Stimulated activated CD4-positive, alpha-beta T cell treated with anti-CD3 and anti-CD28 coated beads, Interleukin-1b, Interleukin-23, amount 100 ng/mL, for 24 hours (primary cell): Measurements from ENCODE around the gene CROCC2.

Experiments
- DNase-seq, 4 experiments: peaks; one replicate each; pipeline ENCODE4 v3.0.0-alpha.2; 2020; ENCODE audit warnings: low read depth in 4 of 4, low spot score in 1 of 4

Gene CROCC2

DNA sequence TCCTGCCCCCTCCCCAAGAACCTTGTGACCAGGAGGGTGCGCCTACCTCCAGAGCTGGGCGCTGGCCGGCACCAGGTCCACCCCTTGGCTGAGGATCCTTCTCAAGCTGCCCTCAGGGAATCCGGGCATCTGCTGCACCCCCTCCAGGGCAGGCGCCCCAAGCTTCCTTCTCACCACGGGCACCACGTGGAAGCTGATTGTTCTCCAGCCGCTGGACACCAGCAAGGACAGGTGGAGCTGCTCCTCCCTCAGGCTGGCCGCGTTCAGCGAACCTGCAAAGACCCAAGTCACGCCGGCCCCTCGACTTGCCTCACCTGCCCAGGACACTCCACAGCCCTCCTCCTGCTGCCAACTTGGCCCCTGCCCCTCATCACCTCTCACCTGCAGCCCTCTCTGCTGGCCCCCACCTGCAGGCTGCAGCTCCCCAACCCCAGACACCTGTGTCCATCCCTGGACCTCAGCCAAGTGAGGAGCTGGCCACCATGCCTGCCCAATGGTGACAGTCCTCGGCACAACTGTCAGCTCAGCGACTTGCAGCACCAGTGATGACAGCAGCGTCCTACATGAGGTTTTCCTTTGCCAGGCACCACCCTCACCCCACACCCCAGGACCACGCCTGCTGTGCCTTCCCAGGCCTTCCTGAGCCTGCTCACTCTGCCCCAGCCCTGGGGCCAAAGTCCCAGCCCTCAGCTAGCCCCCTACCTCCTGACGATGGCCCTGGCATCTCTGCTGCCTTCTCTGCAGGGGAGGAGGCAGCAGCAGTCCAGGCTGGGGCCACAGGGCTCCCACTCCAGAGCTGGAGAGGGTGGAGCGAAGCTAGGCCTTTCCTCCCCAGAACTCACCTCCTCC lies 14.4 kb upstream of the CROCC2 start:
- no peak for DNase-seq

DNA sequence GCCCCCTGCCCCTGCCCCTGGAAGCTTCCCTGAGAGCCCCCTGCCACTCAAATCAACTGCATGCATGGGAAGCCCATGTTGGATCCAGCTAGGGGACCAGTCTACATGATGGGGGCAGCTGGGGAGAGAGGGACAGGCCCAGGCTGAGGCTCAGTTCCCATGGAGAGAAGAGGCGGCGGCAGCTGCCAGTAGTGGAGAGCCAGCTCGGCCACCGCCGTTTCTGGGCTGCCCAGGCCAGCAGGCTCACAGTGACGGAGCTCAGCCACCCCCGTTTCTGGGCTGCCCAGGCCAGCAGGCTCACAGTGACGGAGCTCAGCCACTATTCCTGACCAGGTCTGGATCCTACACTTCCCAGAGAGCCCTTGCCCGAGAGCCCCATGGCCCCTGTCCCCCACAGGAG lies 13.8 kb upstream of the CROCC2 start:
- no peak for DNase-seq

DNA sequence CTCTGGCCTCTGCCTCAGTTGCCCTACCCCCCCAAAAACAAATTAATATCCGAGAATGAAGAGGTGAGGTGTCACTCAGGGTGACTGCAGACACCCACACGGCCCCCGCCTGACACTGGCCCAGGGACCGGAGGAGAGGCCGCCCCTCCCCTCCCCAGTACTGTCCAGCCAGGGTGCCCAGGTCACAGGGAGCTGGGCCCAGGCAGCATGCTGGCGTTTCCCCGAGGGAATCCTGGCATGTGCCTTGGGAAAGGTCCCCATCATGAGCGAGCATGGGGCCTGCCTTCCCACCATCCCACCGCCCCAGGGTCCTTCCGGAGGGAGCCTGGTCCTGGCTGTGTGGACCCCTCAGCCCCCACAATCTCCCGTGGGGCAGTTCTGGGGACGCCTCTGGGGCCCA lies 13.2 kb upstream of the CROCC2 start:
- no peak for DNase-seq

DNA sequence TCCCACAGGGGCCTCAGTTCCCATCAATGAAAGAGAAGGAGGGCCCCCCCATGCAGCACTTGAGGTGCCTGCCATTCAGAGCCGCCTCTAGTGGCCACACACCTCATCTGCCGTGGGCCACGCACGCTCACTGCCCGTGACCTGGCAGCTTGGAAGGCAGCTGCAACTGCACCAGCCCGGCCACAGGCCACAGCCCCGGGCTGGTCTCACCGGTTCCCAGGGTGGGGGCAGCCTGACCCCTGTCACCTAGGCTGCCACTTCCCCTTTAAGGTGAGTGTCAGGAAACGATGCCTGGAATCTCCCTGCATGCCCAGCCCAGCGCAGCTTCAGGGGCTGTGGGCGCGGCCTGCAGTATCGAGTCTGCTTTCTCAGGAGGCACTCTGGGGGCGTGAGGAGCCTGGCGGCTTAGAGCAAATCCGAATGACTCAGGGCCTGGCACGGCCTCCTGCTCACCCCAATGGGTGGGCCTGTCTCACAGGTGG lies 12.7 kb upstream of the CROCC2 start:
- peak in 2 of 4 experiments; percentile 37 to 66 for DNase-seq

DNA sequence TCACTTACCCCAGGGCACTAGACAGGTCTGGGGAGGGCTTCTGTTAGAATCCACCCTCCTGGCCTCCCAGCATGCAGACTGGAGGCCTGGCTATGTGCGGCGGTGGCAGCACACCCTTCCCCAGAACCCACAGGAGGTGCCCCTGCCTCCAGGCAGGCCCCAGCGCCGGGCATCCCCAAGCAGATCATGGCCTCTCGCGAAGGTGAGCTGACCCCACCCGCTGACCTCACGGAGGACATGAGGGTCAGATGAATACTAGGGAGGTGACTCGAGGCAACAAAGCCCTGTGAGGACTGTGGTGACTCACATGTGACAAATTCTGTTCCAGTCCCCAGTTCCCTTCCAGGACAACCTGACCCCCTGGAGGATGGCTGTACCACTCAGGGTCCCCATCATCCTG lies 12.1 kb upstream of the CROCC2 start:
- no peak for DNase-seq

DNA sequence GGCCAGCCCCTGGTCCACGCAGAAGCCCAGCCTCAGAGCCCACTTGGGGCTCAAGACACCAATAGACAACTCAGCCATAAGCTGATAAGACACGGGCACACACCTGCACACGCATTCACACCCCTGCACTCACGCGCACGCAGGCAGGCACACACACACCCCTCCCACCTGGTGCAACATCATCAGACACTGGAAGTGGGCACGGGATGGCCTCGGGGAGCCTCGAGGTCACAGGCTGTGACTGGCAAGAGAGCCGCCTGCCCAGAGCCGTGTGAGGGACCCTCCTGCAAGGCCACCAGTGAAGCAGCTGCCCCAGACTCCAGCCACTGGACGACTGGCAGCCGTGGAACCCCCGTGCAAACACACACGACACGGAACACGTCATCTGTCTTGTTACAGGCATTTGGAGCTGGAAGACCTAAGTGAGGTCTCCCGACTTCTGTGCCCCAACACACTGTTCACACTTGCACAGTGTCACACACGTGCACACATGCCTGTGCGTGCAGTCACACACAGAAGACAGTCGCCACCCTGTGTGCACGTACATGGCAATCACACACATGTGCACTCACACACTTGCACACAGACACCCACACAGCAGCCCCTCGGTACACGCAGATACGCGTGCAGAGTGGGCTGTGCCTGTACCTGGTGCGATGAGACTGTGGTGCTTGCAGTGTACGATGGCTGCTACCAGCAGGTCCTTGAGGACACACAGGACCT lies 11.1 kb upstream of the CROCC2 start:
- DNase-seq, result no peak

DNA sequence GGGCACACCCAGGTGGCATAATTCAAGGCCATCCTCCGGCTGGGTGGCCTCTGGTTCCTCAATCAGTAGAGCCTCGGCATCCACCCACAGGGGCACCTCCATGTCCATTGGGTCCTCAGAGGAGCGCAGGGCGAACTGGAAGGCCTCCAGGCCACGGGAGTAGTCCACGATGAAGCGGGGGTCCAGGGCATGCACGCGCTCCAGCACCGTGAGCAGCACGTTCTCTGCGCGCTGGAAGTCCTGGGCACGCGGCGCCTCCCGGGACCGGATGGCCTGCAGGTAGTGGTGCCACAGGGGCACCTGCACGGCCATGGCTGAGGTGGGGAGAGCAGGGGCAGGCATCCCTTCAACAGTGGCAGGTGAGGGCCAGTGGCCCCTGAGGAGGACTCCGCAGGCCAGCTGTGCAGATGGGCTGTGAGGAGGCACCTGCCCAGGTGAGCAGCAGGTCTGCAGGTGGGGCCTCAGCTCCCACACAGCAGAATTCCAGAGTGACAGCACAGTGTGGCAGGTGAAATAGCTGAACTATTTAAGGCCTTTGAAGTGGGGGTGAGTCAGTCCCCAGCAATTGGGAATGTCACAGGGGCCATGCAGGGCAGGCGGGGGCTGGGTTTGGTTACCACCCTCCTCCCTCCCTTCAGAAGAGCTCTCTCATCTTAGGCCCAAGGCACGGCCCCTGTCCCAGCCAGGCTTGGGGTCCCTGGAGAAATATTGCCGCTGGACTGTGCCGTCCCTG lies 10.3 kb upstream of the CROCC2 start, which contains the start of gene MAB21L4:
MAB21L4 (minus strand) TSS at position 501 of the 733 bp plus-strand sequence; CDS start at position 342, 159 bp downstream.
- DNase-seq, result no peak

DNA sequence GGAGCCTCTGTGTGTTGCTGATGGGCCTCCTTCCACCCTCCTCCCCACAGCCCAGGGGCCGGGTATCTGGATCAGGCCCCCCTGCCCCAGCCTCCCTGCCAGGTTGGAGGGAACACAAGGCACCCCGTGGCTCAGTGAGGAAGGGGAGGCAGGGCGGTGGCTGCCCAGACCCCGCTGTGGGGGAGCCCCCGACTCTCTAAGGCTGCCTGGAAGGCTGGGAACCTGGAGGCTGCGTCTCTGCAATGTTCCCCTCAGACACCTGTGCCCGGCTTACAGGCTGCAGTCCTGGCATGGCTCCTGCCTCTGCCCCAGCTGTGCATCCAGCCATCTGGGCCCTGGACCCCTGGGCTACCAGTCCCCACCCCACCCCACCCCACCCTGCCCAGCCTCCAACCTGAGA lies 9.7 kb upstream of the CROCC2 start:
- DNase-seq, result no peak

DNA sequence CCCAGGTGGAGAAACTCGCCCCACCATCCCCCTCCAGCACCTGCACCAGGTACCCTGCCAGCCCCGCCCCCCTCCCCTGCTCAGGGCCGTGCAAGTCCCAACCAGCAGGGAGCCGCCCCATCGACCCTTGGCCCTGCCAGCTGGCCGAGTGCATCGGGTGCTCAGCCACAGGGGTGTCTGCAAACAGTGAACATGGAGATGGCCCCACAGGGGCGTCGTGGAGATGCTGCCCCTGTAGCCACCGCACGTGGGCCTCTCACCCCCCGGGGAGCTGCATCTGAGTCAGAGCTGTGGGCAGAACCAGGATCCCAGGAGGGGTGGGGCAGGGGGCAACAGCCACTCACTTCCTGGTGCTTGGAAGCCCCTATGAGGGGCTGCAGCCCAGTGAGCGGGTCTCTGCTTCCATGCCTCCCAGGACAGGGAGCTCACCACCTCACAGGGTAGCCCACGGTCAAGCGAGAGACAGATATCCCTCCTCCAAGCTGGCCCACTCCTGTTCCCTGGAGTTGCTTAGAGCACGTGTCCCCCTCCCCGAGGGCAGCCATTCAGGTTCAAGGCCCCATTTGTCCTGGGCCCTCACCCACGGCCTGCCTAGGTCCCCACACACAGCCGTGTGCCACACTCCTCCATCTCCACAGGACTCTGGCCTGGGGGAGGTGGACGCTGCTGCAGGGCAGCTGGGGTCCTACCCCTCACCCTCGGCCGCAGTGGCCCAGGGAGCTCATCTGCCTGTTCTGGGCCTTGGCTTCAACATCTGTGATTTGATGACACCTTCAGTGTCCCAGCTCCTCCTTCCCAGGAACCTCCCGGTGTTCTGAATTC lies 9.1 kb upstream of the CROCC2 start:
- DNase-seq, result no peak

DNA sequence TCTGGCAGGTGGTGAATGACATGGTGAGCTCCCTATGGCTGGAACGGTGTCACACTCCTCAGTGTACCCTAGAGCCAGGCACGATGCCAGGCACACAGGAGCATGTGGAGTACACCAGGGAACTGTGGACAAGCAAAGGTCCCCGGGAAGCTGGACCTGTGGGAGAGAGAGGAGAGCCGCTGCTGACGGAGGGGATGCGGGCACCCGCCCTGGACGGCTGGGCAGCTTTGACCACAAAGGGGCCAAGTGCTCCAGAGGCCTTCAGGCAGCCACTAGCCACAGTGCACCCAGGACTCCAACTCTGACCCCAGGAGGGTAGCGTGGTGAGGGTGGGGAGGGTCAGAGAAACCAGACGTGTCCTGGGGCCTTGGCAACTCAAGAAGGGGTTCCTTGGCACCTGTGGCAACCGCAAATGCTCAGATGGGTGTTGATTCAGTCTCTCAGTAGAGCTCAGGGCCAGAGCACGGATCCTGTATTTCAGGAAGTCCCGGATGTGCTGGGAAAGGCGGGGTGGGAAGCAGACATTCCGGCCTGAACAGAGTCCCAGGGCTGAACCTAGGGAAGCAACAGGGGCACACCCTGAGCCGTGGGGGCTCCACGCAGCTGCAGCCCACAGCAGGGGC lies 7.9 kb upstream of the CROCC2 start:
- DNase-seq, result no peak

DNA sequence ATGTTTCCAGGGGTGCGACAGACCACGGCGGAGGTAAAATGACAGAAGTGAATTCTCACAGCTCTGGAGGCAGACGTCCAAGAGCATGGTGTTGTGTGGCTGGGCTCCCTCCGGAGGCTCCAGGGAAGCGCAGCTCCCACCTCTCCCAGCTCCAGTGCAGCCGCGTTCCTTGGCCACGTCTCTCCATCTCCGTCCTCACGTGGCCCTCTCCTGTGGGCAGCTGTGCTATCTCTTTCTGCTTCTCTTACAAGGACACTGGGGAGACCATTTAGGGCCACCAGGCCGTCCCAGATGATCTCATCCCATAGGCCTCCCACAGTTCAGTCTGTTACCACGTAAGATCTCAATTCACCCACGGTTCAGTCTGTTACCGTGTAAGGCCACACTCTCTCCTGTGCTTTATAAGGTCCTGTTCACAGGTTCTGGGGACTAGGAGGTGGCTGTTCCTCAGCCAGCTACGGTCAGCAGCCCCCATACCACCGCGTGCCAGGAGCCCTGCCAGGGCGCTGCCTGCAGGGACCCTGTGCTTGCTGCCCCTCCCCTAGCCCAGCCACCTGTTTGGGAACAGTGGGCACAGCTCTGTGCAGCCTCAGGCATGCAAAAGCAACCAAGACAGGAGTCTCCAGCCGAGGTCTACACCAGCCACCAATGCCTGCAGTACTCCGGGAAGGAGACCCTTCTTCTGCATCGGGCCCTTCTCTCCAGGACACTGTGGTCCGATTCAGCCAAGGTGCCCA lies 7.2 kb upstream of the CROCC2 start:
- DNase-seq, result no peak

DNA sequence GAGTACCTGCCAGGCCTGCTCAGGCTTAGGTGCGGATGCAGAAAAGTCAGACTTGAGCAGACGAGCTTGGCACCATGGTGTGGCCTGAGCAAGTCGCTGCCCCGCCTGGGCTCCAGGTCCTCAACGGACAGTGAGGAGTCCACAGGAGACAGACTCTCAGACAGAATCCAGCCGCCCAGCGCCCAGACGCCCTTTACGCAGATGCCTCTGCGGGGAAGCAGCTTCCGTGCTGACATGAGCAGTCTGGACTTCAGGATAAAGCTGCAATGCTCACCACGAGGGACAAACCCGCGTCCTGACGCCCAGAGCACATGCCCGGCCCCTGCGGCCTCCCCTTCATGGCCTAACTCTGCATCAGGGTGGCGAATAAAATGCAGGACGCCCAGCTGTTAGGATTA lies 6.7 kb upstream of the CROCC2 start:
- DNase-seq, result no peak

DNA sequence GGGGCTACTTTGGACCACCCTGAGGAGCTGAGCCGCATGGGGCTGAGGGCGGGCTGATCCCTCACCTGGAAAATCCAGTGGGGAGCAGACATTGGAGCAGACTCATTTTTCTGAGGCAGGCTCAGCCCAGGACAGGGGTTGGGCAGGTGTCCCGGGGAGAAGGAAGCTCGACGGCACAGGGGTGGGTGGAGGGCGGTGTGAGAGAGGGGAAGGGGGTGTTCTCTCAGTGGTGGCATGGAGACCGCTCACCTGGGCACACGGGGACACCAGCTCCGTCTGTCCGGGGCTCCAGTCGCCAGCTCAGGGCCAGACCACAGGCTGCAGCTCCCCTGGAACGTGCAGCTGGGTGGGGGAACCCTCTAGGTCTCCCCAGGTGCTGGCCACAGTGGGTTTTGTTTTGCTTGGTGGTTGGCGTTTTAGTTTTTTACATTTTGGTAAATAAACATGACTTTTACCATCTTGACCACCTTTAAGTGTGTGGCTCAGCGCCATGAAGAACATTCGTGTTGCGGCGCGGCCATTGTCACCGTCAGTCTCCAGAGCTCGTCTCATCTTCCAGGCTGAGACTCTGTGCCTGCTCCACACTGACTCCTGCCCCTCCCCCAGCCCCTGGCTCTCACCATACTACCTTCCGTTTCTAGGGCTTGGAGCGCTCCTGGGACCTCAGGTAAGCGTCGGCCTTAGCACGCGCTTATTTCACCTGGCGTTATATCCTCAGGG lies 5.8 kb upstream of the CROCC2 start:
- DNase-seq, result no peak

DNA sequence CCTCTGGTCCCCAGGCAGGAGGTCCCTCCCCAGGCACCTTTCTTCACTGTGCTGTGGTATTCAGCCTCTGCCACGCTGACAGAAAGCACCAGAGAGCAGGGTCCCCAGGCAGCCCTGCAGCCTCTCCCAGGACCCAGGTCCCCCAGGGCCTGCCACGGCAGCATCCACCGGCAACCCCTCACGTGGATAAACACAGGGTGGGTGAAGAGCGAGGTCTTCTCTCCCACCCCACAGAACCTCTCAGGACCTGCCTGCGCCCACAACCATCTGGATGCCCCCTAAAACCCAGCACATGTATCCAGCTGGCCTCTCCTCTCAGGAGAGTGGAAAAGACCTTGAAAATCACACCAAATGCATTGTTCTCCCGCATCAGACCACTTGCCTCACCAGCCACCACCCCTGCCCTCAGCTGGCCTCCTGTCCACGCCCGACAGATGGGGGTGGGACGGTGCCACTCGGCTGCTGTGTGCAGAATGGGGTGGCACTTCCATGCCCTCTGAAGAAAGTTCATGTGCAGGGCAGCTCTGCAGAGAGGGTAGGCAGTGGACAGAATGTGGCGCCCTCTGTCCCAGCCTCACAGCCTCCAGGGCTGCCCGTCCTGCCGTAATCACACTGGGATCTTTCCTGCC lies 4.0 kb upstream of the CROCC2 start:
- DNase-seq, result no peak

DNA sequence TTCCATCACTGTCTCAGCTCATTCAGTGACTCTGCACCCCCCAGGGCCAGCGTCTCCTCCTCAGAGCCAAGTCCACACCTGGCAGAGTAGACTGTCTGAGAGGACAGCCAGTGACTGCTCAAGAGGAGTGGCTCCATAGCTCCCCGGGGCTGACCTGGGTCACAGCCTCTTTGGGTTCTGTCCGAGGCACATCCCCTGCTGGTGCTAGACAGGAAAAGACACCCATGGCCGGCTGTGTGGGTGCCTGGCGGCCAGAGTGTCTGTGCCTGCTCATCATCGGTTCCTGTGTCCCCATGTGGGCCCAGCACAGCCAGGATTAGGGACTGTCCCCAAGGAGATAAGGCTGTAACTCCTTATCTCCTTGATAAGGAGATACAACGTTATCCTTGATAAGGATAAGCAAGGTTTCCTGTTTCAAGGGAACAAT lies 3.5 kb upstream of the CROCC2 start:
- DNase-seq, result no peak

DNA sequence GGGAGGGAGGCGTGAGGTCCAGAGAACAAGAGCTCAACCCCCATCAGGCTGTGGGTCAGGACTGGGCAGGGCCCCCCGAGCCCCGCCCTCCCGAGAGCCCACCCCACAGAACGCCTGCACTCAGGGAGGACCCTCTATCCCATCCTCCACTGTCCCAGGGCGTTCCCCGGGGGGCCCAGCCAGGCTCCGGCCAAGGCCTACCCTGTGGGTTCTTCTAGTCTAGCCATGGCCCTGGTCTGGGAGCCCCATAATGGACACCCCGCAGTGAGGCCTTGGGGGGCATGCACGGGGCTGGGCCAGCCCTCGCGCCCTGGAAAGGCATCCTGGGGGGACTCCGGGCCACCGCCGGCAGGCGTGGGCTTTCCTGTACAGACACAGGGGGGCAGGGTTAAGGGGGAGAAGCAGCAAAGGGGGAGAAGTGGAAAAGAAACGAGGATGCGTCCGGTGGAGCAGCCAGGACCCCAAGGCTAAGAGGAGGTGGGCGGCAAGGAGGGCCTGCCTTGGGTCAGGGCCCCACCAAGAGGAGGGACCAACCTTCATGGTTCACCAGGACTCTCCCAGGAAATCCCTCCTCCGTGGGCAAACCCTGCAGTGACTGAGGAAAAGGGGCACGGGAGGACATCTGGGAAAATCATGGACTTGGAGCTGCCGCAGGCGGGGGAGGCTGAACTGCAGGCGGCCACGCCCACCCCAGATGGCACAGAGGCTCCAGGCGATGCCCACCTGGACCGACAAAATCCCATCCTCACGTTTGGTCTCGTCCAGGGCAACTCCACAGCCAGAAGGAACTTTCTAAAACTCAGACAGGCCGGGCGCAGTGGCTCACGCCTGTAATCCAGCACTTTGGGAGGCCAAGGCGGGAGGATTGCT lies 2.7 kb upstream of the CROCC2 start:
- no peak for DNase-seq
